GM18507 (cell line): ENCODE data around the gene PRAF2.
A peak's percentile ranks its signal among the peaks of the same experiment; 100 is the strongest.

ENCODE experiments used
- DNase-seq: peaks from one replicate; pipeline ENCODE4 v3.0.0; 2011; ENCODE audit warnings: low read depth; ENCODE audit not compliant: insufficient read length; ENCODE audit errors: extremely low spot score
- FAIRE-seq: peaks from 2 replicates; lab custom pipeline; 2011; peaks lifted over from hg19 to GRCh38; lab: Jason Lieb, UNC

The PRAF2 gene

GRCh38 chrX:49079489-49080428 lies 6.0 kb upstream of the PRAF2 start, which contains the start of gene WDR45:
TSS of gene WDR45 (minus strand) at chrX:49079887. CDS start at chrX:49078095, 1,792 bp downstream.
- DNase-seq (peak; percentile 52), FAIRE-seq (peak; percentile 84)

- FAIRE-seq (no peak), DNase-seq (no peak)
These were observed 4.1 kb upstream of the PRAF2 start for GRCh38 chrX:49077941-49078340.

GRCh38 chrX:49075347-49075746 lies 1.5 kb upstream of the PRAF2 start:
- no peak for FAIRE-seq
- DNase-seq: no peak

- FAIRE-seq (no peak), DNase-seq (no peak)
These were observed 1.1 kb downstream of the PRAF2 start for GRCh38 chrX:49072712-49073095.

- no peak for FAIRE-seq
- DNase-seq: no peak
These were observed 1.7 kb downstream of the PRAF2 start for GRCh38 chrX:49071877-49072711.

GRCh38 chrX:49070988-49071387 lies 2.8 kb downstream of the PRAF2 start:
- FAIRE-seq: no peak
- DNase-seq: no peak

GRCh38 chrX:49069038-49069437 lies 4.8 kb downstream of the PRAF2 start:
- FAIRE-seq: no peak

GRCh38 chrX:49067285-49068120 lies 6.3 kb downstream of the PRAF2 start:
- no peak for FAIRE-seq
- no peak for DNase-seq

More at GRCh38 chrX:49069038-49069437, 4.8 kb downstream of the PRAF2 start:
- no peak for DNase-seq

- DNase-seq: no peak
- no peak for FAIRE-seq
These were observed 7.1 kb downstream of the PRAF2 start for GRCh38 chrX:49066690-49067089.

- no peak for DNase-seq
- no peak for FAIRE-seq
These were observed 7.5 kb downstream of the PRAF2 start for GRCh38 chrX:49066278-49066677.

- no peak for DNase-seq
- no peak for FAIRE-seq
These were observed 9.1 kb downstream of the PRAF2 start for GRCh38 chrX:49064735-49065134.

- no peak for FAIRE-seq
- no peak for DNase-seq
These were observed 9.5 kb downstream of the PRAF2 start for GRCh38 chrX:49064303-49064702.

GRCh38 chrX:49063715-49064114 lies 10.1 kb downstream of the PRAF2 start:
- DNase-seq (no peak), FAIRE-seq (no peak)

GRCh38 chrX:49061916-49062315 lies 11.9 kb downstream of the PRAF2 start:
- FAIRE-seq: no peak
- no peak for DNase-seq

GRCh38 chrX:49061490-49061889 lies 12.3 kb downstream of the PRAF2 start:
- no peak for FAIRE-seq
- DNase-seq: no peak

- no peak for FAIRE-seq
These were observed 12.9 kb downstream of the PRAF2 start for GRCh38 chrX:49060914-49061313.

GRCh38 chrX:49059681-49060085 lies 14.1 kb downstream of the PRAF2 start:
- DNase-seq (no peak), FAIRE-seq (no peak)

More at GRCh38 chrX:49060914-49061313, 12.9 kb downstream of the PRAF2 start:
- DNase-seq: no peak

- DNase-seq (no peak), FAIRE-seq (no peak)
These were observed 14.6 kb downstream of the PRAF2 start for GRCh38 chrX:49059201-49059600.

- FAIRE-seq: no peak
These were observed 15.0 kb downstream of the PRAF2 start, which contains the start of gene CCDC120 for GRCh38 chrX:49058794-49059193. TSS of gene CCDC120 (plus strand) at chrX:49058999. CDS start at chrX:49062042, 3,043 bp downstream.

More at GRCh38 chrX:49058794-49059193, 15.0 kb downstream of the PRAF2 start, which contains the start of gene CCDC120:
- no peak for DNase-seq
